ENCODE measurements around the gene ZBTB38. TPM values are rescaled to one million over a fixed set of nuclear protein-coding genes. Genes with fewer than 3 reads are reported as not detected.
A peak's percentile ranks its signal among the peaks of the same experiment; 100 is the strongest.

Gene ZBTB38
- total and polyA plus RNA-seq, 2 of the 13 experiments (the other 11 are each of a cell fraction or from before 2014, with no cell fraction given) = 26.8 to 51.7 TPM

- TF ChIP-seq ZNF646 (CRISPR knock-in tag; IDR thresholded peaks at IDR 0.05) (no peak), ETV5 (CRISPR knock-in tag; IDR thresholded peaks at IDR 0.05; ENCODE audit: borderline replicate concordance) (peak; percentile 29; the same call in 1 of the 2 replicates), RBAK (CRISPR knock-in tag; IDR thresholded peaks at IDR 0.05) (no peak), SRSF1 (optimal IDR thresholded peaks at IDR 0.05; ENCODE audit: low read depth, low read length) (no peak), ZNF777 (CRISPR knock-in tag; IDR thresholded peaks at IDR 0.05) (no peak), ZNF274 (CRISPR knock-in tag; IDR thresholded peaks at IDR 0.05) (no peak), SOX6 (IDR thresholded peaks at IDR 0.05) (no peak), SOX6 (CRISPR knock-in tag; IDR thresholded peaks at IDR 0.05) (peak; percentile 60; the same call in 1 of the 2 replicates), REPIN1 (CRISPR knock-in tag; IDR thresholded peaks at IDR 0.05; ENCODE audit: borderline replicate concordance, low read depth) (0 out of 2 replicates have a peak, but pooled peaks have one; percentile 65), KLF11 (CRISPR knock-in tag; IDR thresholded peaks at IDR 0.05) (no peak), MBD4 (IDR thresholded peaks at IDR 0.05; ENCODE audit: borderline replicate concordance, low read length) (no peak), PAXIP1 (CRISPR knock-in tag; conservative IDR thresholded peaks at IDR 0.05) (peak; percentile 97), SKIL (CRISPR knock-in tag; IDR thresholded peaks at IDR 0.05; ENCODE audit: borderline replicate concordance) (no peak), ZNF556 (CRISPR knock-in tag; IDR thresholded peaks at IDR 0.05; ENCODE audit: borderline replicate concordance) (no peak), RCOR2 (CRISPR knock-in tag; IDR thresholded peaks at IDR 0.05) (no peak), KAT2B (IDR thresholded peaks at IDR 0.05; ENCODE audit: borderline replicate concordance, low read depth, low read length) (peak; percentile 99), STAT5B (CRISPR knock-in tag; IDR thresholded peaks at IDR 0.05) (no peak), PITX1 (CRISPR knock-in tag; IDR thresholded peaks at IDR 0.05) (no peak)
These were observed 24.4 kb upstream of the ZBTB38 start (continued) for GRCh38 chr3:141343865-141344271.

Data from HepG2 (cell line).